K562 (cell line): ENCODE measurements around the gene ERLEC1.

Experiments used
- CBX2 ChIP-seq: fragments of 200-600 bp; sonication (generic); IDR thresholded peaks from one replicate; pipeline ENCODE4 v1.6.1; 2012; ENCODE audit warnings: mild to moderate bottlenecking, low read length, inconsistent platforms; ENCODE audit not compliant: insufficient read depth, poor library complexity, severe bottlenecking
- GABPB1 ChIP-seq: sonication (generic); formaldehyde crosslinking; IDR thresholded peaks from 2 replicates; pipeline ENCODE4 v1.8.0; 2022; ENCODE audit warnings: mild to moderate bottlenecking, missing genetic modification reagents
- HDGF ChIP-seq: fragments of 450-650 bp; IDR thresholded peaks from 2 replicates; pipeline ENCODE4 v1.6.1; 2016
- MAFF ChIP-seq: IDR thresholded peaks from 2 replicates; pipeline ENCODE4 v1.6.1; 2012; ENCODE audit warnings: low read length, improper control_type of control experiment
- NFE2L1 ChIP-seq: fragments of 450-650 bp; IDR thresholded peaks from 2 replicates; pipeline ENCODE4 v1.6.1; 2016; ENCODE audit warnings: missing genetic modification characterization, low read depth, mild to moderate bottlenecking, missing compliant biosample characterization, moderate library complexity, borderline replicate concordance
- POLR2A ChIP-seq: fragments of 450-650 bp; conservative IDR thresholded peaks from 2 replicates; pipeline ENCODE4 v1.6.1; 2016
- POLR2AphosphoS2 ChIP-seq: IDR thresholded peaks from 2 replicates; pipeline ENCODE4 v1.6.1; 2012; ENCODE audit warnings: low read length, improper control_type of control experiment
- RAD21 ChIP-seq, 2 experiments: fragments of 250-450 bp in 1 of 2; fragments of 450-650 bp in 1 of 2; sonication (Bioruptor Pico) in 1 of 2; formaldehyde crosslinking in 1 of 2; IDR thresholded peaks in 1 of 2; conservative IDR thresholded peaks in 1 of 2; 2 replicates each; pipeline versions ENCODE4 v1.4.0 to v1.8.0; 2020 to 2022; ENCODE audit warnings: mild to moderate bottlenecking in 2 of 2, moderate library complexity in 1 of 2
- SMC3 ChIP-seq: conservative IDR thresholded peaks from 2 replicates; pipeline ENCODE4 v1.6.1; 2011; ENCODE audit warnings: low read depth, low read length, improper control_type of control experiment; ENCODE audit not compliant: insufficient read depth
- ZZZ3 ChIP-seq: fragments of 450-650 bp; IDR thresholded peaks from 2 replicates; pipeline ENCODE4 v1.6.1; 2016; ENCODE audit warnings: antibody characterized with exemption, mild to moderate bottlenecking, moderate library complexity
- TF ChIP-seq, protein P1 (sequence below): sonication (generic); formaldehyde crosslinking; IDR thresholded peaks from 2 replicates; pipeline ENCODE4 v1.8.1; 2023; ENCODE audit warnings: mild to moderate bottlenecking, missing genetic modification reagents
- TF ChIP-seq, protein P2 (sequence below): IDR thresholded peaks from 3 replicates; pipeline ENCODE4 v1.6.1; 2011; ENCODE audit warnings: borderline replicate concordance, mild to moderate bottlenecking, moderate library complexity; ENCODE audit not compliant: insufficient read length; ENCODE audit errors: extremely low read depth

DNA sequence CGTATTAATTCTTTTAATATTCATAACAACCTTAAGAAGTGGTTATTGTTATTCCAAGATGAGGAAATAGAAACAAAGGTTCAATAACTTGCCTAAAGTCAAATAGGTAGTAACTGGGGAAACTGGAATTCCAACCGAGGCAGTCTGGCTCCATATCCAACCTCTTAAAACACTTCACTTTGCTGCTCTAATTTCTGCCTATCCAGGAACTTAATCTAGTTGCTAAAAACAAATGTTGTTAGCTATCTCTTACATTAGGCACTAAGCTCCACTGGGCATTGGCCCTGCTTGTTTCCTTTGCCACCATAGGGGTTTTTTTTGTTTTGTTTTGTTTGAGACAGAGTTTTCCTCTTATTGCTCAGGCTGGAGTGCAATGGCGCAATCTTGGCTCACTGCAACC, 24.8 kb downstream of the ERLEC1 start:
- TF ChIP-seq, protein P1, sequence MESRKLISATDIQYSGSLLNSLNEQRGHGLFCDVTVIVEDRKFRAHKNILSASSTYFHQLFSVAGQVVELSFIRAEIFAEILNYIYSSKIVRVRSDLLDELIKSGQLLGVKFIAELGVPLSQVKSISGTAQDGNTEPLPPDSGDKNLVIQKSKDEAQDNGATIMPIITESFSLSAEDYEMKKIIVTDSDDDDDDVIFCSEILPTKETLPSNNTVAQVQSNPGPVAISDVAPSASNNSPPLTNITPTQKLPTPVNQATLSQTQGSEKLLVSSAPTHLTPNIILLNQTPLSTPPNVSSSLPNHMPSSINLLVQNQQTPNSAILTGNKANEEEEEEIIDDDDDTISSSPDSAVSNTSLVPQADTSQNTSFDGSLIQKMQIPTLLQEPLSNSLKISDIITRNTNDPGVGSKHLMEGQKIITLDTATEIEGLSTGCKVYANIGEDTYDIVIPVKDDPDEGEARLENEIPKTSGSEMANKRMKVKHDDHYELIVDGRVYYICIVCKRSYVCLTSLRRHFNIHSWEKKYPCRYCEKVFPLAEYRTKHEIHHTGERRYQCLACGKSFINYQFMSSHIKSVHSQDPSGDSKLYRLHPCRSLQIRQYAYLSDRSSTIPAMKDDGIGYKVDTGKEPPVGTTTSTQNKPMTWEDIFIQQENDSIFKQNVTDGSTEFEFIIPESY (CRISPR knock-in tag) = no peak
- no peak for TF ChIP-seq NFE2L1 (tag)
- TF ChIP-seq SMC3 = no peak
- no peak for TF ChIP-seq RAD21 (CRISPR knock-in tag; conservative IDR thresholded peaks at IDR 0.05 in 1 of 2, IDR thresholded peaks at IDR 0.05 in 1 of 2)
- TF ChIP-seq, protein P2, sequence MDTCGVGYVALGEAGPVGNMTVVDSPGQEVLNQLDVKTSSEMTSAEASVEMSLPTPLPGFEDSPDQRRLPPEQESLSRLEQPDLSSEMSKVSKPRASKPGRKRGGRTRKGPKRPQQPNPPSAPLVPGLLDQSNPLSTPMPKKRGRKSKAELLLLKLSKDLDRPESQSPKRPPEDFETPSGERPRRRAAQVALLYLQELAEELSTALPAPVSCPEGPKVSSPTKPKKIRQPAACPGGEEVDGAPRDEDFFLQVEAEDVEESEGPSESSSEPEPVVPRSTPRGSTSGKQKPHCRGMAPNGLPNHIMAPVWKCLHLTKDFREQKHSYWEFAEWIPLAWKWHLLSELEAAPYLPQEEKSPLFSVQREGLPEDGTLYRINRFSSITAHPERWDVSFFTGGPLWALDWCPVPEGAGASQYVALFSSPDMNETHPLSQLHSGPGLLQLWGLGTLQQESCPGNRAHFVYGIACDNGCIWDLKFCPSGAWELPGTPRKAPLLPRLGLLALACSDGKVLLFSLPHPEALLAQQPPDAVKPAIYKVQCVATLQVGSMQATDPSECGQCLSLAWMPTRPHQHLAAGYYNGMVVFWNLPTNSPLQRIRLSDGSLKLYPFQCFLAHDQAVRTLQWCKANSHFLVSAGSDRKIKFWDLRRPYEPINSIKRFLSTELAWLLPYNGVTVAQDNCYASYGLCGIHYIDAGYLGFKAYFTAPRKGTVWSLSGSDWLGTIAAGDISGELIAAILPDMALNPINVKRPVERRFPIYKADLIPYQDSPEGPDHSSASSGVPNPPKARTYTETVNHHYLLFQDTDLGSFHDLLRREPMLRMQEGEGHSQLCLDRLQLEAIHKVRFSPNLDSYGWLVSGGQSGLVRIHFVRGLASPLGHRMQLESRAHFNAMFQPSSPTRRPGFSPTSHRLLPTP = no peak
- TF ChIP-seq POLR2A = no peak
- no peak for TF ChIP-seq GABPB1 (CRISPR knock-in tag)
- TF ChIP-seq MAFF = no peak
- no peak for TF ChIP-seq HDGF
- TF ChIP-seq CBX2 = no peak
- no peak for TF ChIP-seq ZZZ3
- no peak for TF ChIP-seq POLR2AphosphoS2
